ENCODE results near the gene SH3GLB1. TPM values are rescaled to one million over a fixed set of nuclear protein-coding genes. Genes with fewer than 3 reads are reported as not detected.

Gene SH3GLB1
- total and polyA plus RNA-seq, 3 donors from 2014 or later = 58.9 to 242 (median 72.4) TPM

GRCh38 chr1:86739648-86740509, 35.5 kb downstream of the SH3GLB1 start:
- H3K4me3 ChIP-seq = no peak overlapping the region
- H3K27me3 ChIP-seq = no peaks in the 10 kb centered on the region
- TF ChIP-seq POLR2A (IDR thresholded peaks at IDR 0.05) = no peak
- TF ChIP-seq, protein P1, sequence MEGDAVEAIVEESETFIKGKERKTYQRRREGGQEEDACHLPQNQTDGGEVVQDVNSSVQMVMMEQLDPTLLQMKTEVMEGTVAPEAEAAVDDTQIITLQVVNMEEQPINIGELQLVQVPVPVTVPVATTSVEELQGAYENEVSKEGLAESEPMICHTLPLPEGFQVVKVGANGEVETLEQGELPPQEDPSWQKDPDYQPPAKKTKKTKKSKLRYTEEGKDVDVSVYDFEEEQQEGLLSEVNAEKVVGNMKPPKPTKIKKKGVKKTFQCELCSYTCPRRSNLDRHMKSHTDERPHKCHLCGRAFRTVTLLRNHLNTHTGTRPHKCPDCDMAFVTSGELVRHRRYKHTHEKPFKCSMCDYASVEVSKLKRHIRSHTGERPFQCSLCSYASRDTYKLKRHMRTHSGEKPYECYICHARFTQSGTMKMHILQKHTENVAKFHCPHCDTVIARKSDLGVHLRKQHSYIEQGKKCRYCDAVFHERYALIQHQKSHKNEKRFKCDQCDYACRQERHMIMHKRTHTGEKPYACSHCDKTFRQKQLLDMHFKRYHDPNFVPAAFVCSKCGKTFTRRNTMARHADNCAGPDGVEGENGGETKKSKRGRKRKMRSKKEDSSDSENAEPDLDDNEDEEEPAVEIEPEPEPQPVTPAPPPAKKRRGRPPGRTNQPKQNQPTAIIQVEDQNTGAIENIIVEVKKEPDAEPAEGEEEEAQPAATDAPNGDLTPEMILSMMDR (IDR thresholded peaks at IDR 0.05) = no peak
- H3K9me3 ChIP-seq = no peaks in the 10 kb centered on the region
- H3K27ac ChIP-seq = no peak overlapping the region
- DNase-seq = no peak
- WGBS, 2 donors = 75 to 83% methylated on average over 3 of the region's 3 CpGs
- H3K36me3 ChIP-seq (ENCODE audit: low read depth, missing control alignments) = no peaks in the 10 kb centered on the region
- H3K4me1 ChIP-seq = no peaks in the 10 kb centered on the region
- intact Hi-C loops (cut with DNase I; ENCODE audit: low total_unique reads) = no loop called here

DNA sequence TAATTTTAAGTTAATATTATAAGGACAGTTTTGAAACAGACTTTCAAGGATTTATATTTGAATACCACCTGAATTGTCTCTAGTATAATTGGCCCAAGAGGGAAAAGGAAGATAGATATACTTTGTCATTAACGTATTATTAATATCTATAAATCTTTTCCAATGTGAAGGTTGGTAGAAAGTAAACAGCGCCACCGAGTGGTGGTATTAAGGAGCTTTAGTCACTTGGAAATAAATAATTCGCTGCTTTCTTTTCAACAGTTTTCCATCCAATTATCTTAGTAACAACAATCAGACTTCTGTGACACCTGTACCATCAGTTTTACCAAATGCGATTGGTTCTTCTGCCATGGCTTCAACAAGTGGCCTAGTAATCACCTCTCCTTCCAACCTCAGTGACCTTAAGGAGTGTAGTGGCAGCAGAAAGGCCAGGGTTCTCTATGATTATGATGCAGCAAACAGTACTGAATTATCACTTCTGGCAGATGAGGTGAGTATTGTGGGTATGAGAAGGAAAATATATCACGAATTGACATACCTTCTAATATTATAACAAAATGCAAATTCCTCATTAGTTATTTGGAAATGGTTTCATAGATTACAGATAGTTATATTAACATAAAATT, 37.7 kb downstream of the SH3GLB1 start:
- Histone ChIP-seq H3K4me3 (no peak overlapping the region), H3K36me3 (ENCODE audit: low read depth, missing control alignments) (no peaks in the 10 kb centered on the region), H3K27ac (no peak overlapping the region), H3K9me3 (no peaks in the 10 kb centered on the region), H3K4me1 (no peaks in the 10 kb centered on the region), H3K27me3 (no peaks in the 10 kb centered on the region)
- DNase-seq = peak; percentile 46
- intact Hi-C loops (cut with DNase I; ENCODE audit: low total_unique reads) = no loop called here
- WGBS, 2 donors = 54 to 59% methylated on average over 6 of the region's 6 CpGs
- no peak for TF ChIP-seq POLR2A (IDR thresholded peaks at IDR 0.05)
- TF ChIP-seq, protein P1 (IDR thresholded peaks at IDR 0.05) = peak; percentile 28 to 58 (median 44)

GRCh38 chr1:86747304-86747703, 42.9 kb downstream of the SH3GLB1 start:
- no peak for TF ChIP-seq POLR2A (IDR thresholded peaks at IDR 0.05)
- TF ChIP-seq, protein P1 (IDR thresholded peaks at IDR 0.05) = no peak
- intact Hi-C loops (cut with DNase I; ENCODE audit: low total_unique reads) = no loop called here
- H3K27ac ChIP-seq = no peak overlapping the region

DNA sequence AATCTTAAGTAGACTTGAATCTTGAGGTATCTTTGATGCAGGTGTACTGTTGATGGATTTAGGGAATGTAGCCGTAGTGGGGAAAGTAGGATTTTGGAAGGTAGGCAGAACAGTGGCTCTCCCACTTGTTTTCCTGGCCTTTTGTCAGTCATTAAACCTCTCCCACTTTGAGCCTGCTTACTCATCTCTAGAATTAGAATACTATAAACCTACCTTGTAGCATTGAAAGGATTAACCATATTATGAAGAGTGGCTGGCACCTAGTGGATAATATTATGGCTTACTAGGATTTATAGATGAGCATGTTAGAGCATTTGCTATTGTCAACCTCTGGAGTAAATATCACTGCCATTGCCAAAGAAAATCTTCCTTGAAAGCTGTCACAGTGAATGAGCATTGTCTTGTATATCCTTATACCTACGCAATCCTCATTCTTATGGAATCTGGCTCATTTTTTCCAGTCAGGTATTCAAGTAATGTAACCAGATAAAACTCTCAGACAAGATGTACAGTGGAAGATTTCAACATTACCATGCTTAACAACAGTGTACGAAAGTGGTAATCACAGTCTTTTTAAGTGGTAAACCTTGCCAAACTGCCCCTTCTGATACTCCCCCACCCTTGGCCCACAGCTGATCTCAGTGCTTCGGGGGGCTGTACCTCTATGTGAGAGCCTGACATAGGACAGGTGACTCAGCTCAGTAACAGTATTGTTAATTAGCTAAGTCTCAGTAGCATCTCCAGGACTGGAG, 44.4 kb downstream of the SH3GLB1 start:
- WGBS, 2 donors = 77 to 84% methylated on average over 4 of the region's 4 CpGs

More at GRCh38 chr1:86747304-86747703, 42.9 kb downstream of the SH3GLB1 start:
- no peaks in the 10 kb centered on the region for H3K36me3 ChIP-seq (ENCODE audit: low read depth, missing control alignments)
- H3K4me1 ChIP-seq = no peaks in the 10 kb centered on the region
- DNase-seq = no peak
- no peaks in the 10 kb centered on the region for H3K27me3 ChIP-seq
- H3K4me3 ChIP-seq = no peak overlapping the region
- H3K9me3 ChIP-seq = no peaks in the 10 kb centered on the region
- 62 to 80% methylated on average over 1 of the region's 1 CpG for WGBS, 2 donors

More for the DNA sequence above, 44.4 kb downstream of the SH3GLB1 start:
- no peaks in the 10 kb centered on the region for H3K27me3 ChIP-seq
- DNase-seq = no peak
- H3K4me3 ChIP-seq = no peak overlapping the region
- no peaks in the 10 kb centered on the region for H3K4me1 ChIP-seq
- no peaks in the 10 kb centered on the region for H3K9me3 ChIP-seq
- no peak overlapping the region for H3K27ac ChIP-seq
- no peak for TF ChIP-seq POLR2A (IDR thresholded peaks at IDR 0.05)
- TF ChIP-seq, protein P1 (IDR thresholded peaks at IDR 0.05) = no peak
- no peaks in the 10 kb centered on the region for H3K36me3 ChIP-seq (ENCODE audit: low read depth, missing control alignments)
- intact Hi-C loops (cut with DNase I; ENCODE audit: low total_unique reads) = no loop called here
